Trophoblast cell (in vitro differentiated cells and primary cell): Measurements from ENCODE around the gene ADCY2.

Experiments
- DNase-seq, 2 donors: peaks; one replicate each; pipeline ENCODE4 v3.0.0-alpha.2; 2016
- H2AFZ ChIP-seq: 2 replicates; pipeline ENCODE4 v1.6.1; 2013; ENCODE audit warnings: low read length, moderate library complexity, mild to moderate bottlenecking; ENCODE audit not compliant: insufficient read depth, poor library complexity
- H2AK5ac ChIP-seq: 2 replicates; pipeline ENCODE4 v1.6.1; 2013; ENCODE audit warnings: mild to moderate bottlenecking, low read length
- H2BK120ac ChIP-seq: 2 replicates; pipeline ENCODE4 v1.6.1; 2013; ENCODE audit warnings: low read length, mild to moderate bottlenecking, moderate library complexity; ENCODE audit not compliant: insufficient read depth, poor library complexity
- H2BK12ac ChIP-seq: 2 replicates; pipeline ENCODE4 v1.6.1; 2013; ENCODE audit warnings: mild to moderate bottlenecking, low read length, moderate library complexity
- H2BK5ac ChIP-seq: 2 replicates; pipeline ENCODE4 v1.6.1; 2013; ENCODE audit warnings: low read length, low read depth, moderate library complexity, mild to moderate bottlenecking; ENCODE audit not compliant: poor library complexity
- H3K14ac ChIP-seq: 2 replicates; pipeline ENCODE4 v1.6.1; 2013; ENCODE audit warnings: mild to moderate bottlenecking, low read length
- H3K18ac ChIP-seq: 2 replicates; pipeline ENCODE4 v1.6.1; 2013; ENCODE audit warnings: mild to moderate bottlenecking, low read length
- H3K23ac ChIP-seq: 2 replicates; pipeline ENCODE4 v1.6.1; 2013; ENCODE audit warnings: low read length
- H3K27ac ChIP-seq: 2 replicates; pipeline ENCODE4 v1.5.1; 2013; ENCODE audit warnings: low read depth, mild to moderate bottlenecking, inconsistent platforms, low read length, moderate library complexity
- H3K27me3 ChIP-seq: 2 replicates; pipeline ENCODE4 v1.6.1; 2013; ENCODE audit warnings: inconsistent platforms, mild to moderate bottlenecking, low read length, moderate library complexity; ENCODE audit not compliant: insufficient read depth
- H3K36me3 ChIP-seq, 2 experiments: 1 replicate in 1 of 2; 2 replicates in 1 of 2; pipeline ENCODE4 v1.6.1; 2013; ENCODE audit warnings: low read length in 2 of 2, mild to moderate bottlenecking in 2 of 2, moderate library complexity in 1 of 2; ENCODE audit not compliant: insufficient read depth in 2 of 2, control insufficient read depth in 1 of 2
- H3K4ac ChIP-seq: 2 replicates; pipeline ENCODE4 v1.6.1; 2013; ENCODE audit warnings: low read depth, mild to moderate bottlenecking, low read length, moderate library complexity
- H3K4me1 ChIP-seq, 2 experiments: 1 replicate in 1 of 2; 2 replicates in 1 of 2; pipeline ENCODE4 v1.6.1; 2013; ENCODE audit warnings: low read length in 2 of 2, mild to moderate bottlenecking in 2 of 2, moderate library complexity in 1 of 2; ENCODE audit not compliant: insufficient read depth in 2 of 2, control insufficient read depth in 1 of 2
- H3K4me2 ChIP-seq: 2 replicates; pipeline ENCODE4 v1.6.1; 2013; ENCODE audit warnings: inconsistent platforms, mild to moderate bottlenecking, low read length, moderate library complexity
- H3K4me3 ChIP-seq: 2 replicates; pipeline ENCODE4 v1.5.1; 2013; ENCODE audit warnings: mild to moderate bottlenecking, low read depth, low read length, inconsistent platforms
- H3K79me1 ChIP-seq: one replicate; pipeline ENCODE4 v1.6.1; 2013; ENCODE audit warnings: low read length
- H3K79me2 ChIP-seq: 2 replicates; pipeline ENCODE4 v1.6.1; 2013; ENCODE audit warnings: low read length, mild to moderate bottlenecking; ENCODE audit not compliant: control insufficient read depth, insufficient read depth, poor library complexity
- H3K9ac ChIP-seq: 2 replicates; pipeline ENCODE4 v1.6.1; 2013; ENCODE audit warnings: mild to moderate bottlenecking, low read length
- H3K9me3 ChIP-seq: 2 replicates; pipeline ENCODE4 v1.6.1; 2013; ENCODE audit warnings: low read depth, mild to moderate bottlenecking, control low read depth, inconsistent platforms, low read length; ENCODE audit not compliant: insufficient read depth
- H4K12ac ChIP-seq: 2 replicates; pipeline ENCODE4 v1.6.1; 2013; ENCODE audit warnings: low read depth, mild to moderate bottlenecking, low read length, moderate library complexity
- H4K8ac ChIP-seq: 2 replicates; pipeline ENCODE4 v1.6.1; 2013; ENCODE audit warnings: low read depth, mild to moderate bottlenecking, low read length, moderate library complexity
- H4K91ac ChIP-seq: one replicate; pipeline ENCODE4 v1.6.1; 2013; ENCODE audit warnings: low read depth, mild to moderate bottlenecking, low read length, moderate library complexity
- WGBS: extraction: QIAGEN DNeasy Blood & Tissue Kit; methylation state at CpG from one replicate; pipeline ENCODE4 v1.1.7; 2013; ENCODE audit warnings: missing lambda C conversion rate; ENCODE audit not compliant: insufficient read length, insufficient coverage; ENCODE audit errors: extremely low coverage; 5-methylcytosine and 5-hydroxymethylcytosine counted together

Gene ADCY2

GRCh38 chr5:7634837-7635236, 238.9 kb downstream of the ADCY2 start:
- no peak overlapping the region for H2BK120ac ChIP-seq
- H3K27ac ChIP-seq = no peak overlapping the region
- no peak overlapping the region for H3K18ac ChIP-seq
- H3K4ac ChIP-seq = no peak overlapping the region
- no peak overlapping the region for H2BK5ac ChIP-seq
- no peak overlapping the region for H4K12ac ChIP-seq
- no peaks in the 10 kb centered on the region for H3K36me3 ChIP-seq
- H4K8ac ChIP-seq = no peak overlapping the region
- peak; percentile 32 to 54 for DNase-seq
- no peaks in the 10 kb centered on the region for H3K4me1 ChIP-seq
- H3K23ac ChIP-seq = peak overlapping the region; percentile 69
- H2BK12ac ChIP-seq = no peak overlapping the region
- no peaks in the 10 kb centered on the region for H3K79me1 ChIP-seq
- no peak overlapping the region for H3K9ac ChIP-seq
- H2AK5ac ChIP-seq = no peak overlapping the region
- no peak overlapping the region for H3K4me2 ChIP-seq
- H3K14ac ChIP-seq = no peak overlapping the region
- H2AFZ ChIP-seq = no peak overlapping the region
- no peaks in the 10 kb centered on the region for H3K27me3 ChIP-seq
- H3K79me2 ChIP-seq = no peaks in the 10 kb centered on the region
- no peak overlapping the region for H3K4me3 ChIP-seq
- H4K91ac ChIP-seq = no peak overlapping the region
- H3K9me3 ChIP-seq = no peaks in the 10 kb centered on the region
- no CpG with 5 or more reads among the region's 3 CpGs for WGBS

GRCh38 chr5:7638456-7638855, 242.5 kb downstream of the ADCY2 start:
- no peak overlapping the region for H3K14ac ChIP-seq
- H3K27me3 ChIP-seq = no peaks in the 10 kb centered on the region
- H3K23ac ChIP-seq = no peak overlapping the region
- no peak overlapping the region for H2BK5ac ChIP-seq
- WGBS = no CpG with 5 or more reads among the region's 4 CpGs
- H3K18ac ChIP-seq = no peak overlapping the region
- H4K91ac ChIP-seq = no peak overlapping the region
- H3K27ac ChIP-seq = no peak overlapping the region
- H2BK120ac ChIP-seq = no peak overlapping the region
- H2AK5ac ChIP-seq = no peak overlapping the region
- no peaks in the 10 kb centered on the region for H3K79me1 ChIP-seq
- H4K12ac ChIP-seq = no peak overlapping the region
- DNase-seq = no peak
- H3K4me1 ChIP-seq = no peaks in the 10 kb centered on the region
- H3K4ac ChIP-seq = no peak overlapping the region
- no peaks in the 10 kb centered on the region for H3K9me3 ChIP-seq
- no peaks in the 10 kb centered on the region for H3K36me3 ChIP-seq
- H3K79me2 ChIP-seq = no peaks in the 10 kb centered on the region
- no peak overlapping the region for H2AFZ ChIP-seq
- no peak overlapping the region for H3K4me2 ChIP-seq
- no peak overlapping the region for H3K9ac ChIP-seq
- no peak overlapping the region for H2BK12ac ChIP-seq
- no peak overlapping the region for H3K4me3 ChIP-seq
- H4K8ac ChIP-seq = no peak overlapping the region

GRCh38 chr5:7642029-7642428, 246.1 kb downstream of the ADCY2 start:
- H3K27me3 ChIP-seq = no peaks in the 10 kb centered on the region
- no peak overlapping the region for H2AK5ac ChIP-seq
- no peak overlapping the region for H4K8ac ChIP-seq
- no peak overlapping the region for H3K4me3 ChIP-seq
- no peak overlapping the region for H3K23ac ChIP-seq
- H3K4me2 ChIP-seq = no peak overlapping the region
- H3K79me1 ChIP-seq = no peaks in the 10 kb centered on the region
- no peak overlapping the region for H3K18ac ChIP-seq
- no peak overlapping the region for H2AFZ ChIP-seq
- no peak overlapping the region for H3K4ac ChIP-seq
- no peak overlapping the region for H3K9ac ChIP-seq
- H3K36me3 ChIP-seq = no peaks in the 10 kb centered on the region
- H3K79me2 ChIP-seq = no peaks in the 10 kb centered on the region
- no peak overlapping the region for H4K12ac ChIP-seq
- no peak overlapping the region for H2BK5ac ChIP-seq
- H3K4me1 ChIP-seq = no peaks in the 10 kb centered on the region
- no peaks in the 10 kb centered on the region for H3K9me3 ChIP-seq
- H4K91ac ChIP-seq = no peak overlapping the region
- no peak overlapping the region for H2BK120ac ChIP-seq
- H2BK12ac ChIP-seq = no peak overlapping the region
- H3K27ac ChIP-seq = no peak overlapping the region
- no peak overlapping the region for H3K14ac ChIP-seq
- peak in 1 of 2 donors; percentile 40 for DNase-seq

GRCh38 chr5:7644723-7645122, 248.8 kb downstream of the ADCY2 start:
- H3K9me3 ChIP-seq = no peaks in the 10 kb centered on the region
- H3K36me3 ChIP-seq = no peaks in the 10 kb centered on the region
- H4K91ac ChIP-seq = no peak overlapping the region
- H3K14ac ChIP-seq = no peak overlapping the region
- H3K4ac ChIP-seq = no peak overlapping the region
- H3K4me3 ChIP-seq = no peak overlapping the region
- no peak overlapping the region for H3K18ac ChIP-seq
- H3K79me1 ChIP-seq = no peaks in the 10 kb centered on the region
- WGBS = no CpG with 5 or more reads among the region's 3 CpGs
- H3K4me1 ChIP-seq = no peaks in the 10 kb centered on the region
- H3K23ac ChIP-seq = no peak overlapping the region
- H2AFZ ChIP-seq = no peak overlapping the region
- no peak overlapping the region for H2BK12ac ChIP-seq
- no peak overlapping the region for H4K12ac ChIP-seq
- H2BK120ac ChIP-seq = no peak overlapping the region
- H3K4me2 ChIP-seq = no peak overlapping the region
- no peak overlapping the region for H3K27ac ChIP-seq
- no peaks in the 10 kb centered on the region for H3K27me3 ChIP-seq
- H3K9ac ChIP-seq = no peak overlapping the region
- no peak overlapping the region for H4K8ac ChIP-seq
- no peak overlapping the region for H2BK5ac ChIP-seq
- no peak overlapping the region for H2AK5ac ChIP-seq
- H3K79me2 ChIP-seq = no peaks in the 10 kb centered on the region
- DNase-seq = no peak
